ENCODE measurements around the gene OCA2.

Gene OCA2

DNA sequence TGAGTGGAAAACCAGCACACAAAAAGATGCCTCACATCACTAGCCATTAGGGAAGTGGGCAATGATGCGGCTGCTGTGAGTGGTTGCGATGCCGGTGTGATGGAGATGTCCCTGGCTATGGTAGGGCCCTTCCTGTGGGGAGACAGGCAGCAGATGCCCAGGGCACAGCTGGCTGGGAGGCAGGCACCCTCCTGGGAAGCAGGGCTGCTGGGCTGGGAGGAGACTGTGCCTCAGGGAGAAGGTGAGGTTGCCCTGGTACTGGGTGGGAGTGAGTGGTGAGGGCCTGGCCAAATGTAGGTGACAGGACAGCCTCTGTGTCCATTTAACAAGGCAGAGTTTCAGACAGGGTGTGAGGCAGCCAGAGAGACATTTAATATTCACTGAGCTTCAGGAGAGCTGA, 335.6 kb downstream of the OCA2 start:
- DNase-seq (ENCODE audit: low read depth), result no peak
- no peak overlapping the region for H3K4me3 ChIP-seq (ENCODE audit: low read depth, low read length)
- TF ChIP-seq MYC (IDR thresholded peaks at IDR 0.05; ENCODE audit: low read depth, low read length), result no peak
- TF ChIP-seq, protein P1, sequence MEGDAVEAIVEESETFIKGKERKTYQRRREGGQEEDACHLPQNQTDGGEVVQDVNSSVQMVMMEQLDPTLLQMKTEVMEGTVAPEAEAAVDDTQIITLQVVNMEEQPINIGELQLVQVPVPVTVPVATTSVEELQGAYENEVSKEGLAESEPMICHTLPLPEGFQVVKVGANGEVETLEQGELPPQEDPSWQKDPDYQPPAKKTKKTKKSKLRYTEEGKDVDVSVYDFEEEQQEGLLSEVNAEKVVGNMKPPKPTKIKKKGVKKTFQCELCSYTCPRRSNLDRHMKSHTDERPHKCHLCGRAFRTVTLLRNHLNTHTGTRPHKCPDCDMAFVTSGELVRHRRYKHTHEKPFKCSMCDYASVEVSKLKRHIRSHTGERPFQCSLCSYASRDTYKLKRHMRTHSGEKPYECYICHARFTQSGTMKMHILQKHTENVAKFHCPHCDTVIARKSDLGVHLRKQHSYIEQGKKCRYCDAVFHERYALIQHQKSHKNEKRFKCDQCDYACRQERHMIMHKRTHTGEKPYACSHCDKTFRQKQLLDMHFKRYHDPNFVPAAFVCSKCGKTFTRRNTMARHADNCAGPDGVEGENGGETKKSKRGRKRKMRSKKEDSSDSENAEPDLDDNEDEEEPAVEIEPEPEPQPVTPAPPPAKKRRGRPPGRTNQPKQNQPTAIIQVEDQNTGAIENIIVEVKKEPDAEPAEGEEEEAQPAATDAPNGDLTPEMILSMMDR (IDR thresholded peaks at IDR 0.05; ENCODE audit: low read depth, low read length), result no peak
- TF ChIP-seq, protein P2, sequence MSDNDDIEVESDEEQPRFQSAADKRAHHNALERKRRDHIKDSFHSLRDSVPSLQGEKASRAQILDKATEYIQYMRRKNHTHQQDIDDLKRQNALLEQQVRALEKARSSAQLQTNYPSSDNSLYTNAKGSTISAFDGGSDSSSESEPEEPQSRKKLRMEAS (IDR thresholded peaks at IDR 0.05; ENCODE audit: low read depth, low read length), result no peak
- no peak for TF ChIP-seq POLR2A (IDR thresholded peaks at IDR 0.05; ENCODE audit: extremely low read depth, insufficient read length)

DNA sequence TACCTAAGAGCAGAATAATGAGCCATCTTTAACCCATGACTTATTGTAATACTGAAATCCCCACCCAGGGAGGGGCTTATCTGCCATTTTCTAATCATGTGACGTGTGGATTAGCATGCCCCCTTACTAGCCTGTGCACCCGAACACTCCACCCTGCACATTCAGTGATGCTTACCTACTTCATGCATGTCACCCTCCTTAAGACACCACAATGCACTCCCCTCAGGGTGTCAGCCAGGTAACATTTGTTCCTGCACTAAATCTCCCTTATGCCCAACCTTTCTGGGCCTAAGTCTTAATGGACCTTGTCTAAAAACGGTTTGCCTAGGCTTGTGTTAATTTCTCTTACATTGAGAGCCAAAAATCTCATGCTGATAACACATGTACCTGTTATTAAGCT, 336.6 kb downstream of the OCA2 start:
- TF ChIP-seq, protein P2 (IDR thresholded peaks at IDR 0.05; ENCODE audit: low read depth, low read length), result no peak
- TF ChIP-seq POLR2A (IDR thresholded peaks at IDR 0.05; ENCODE audit: extremely low read depth, insufficient read length) (no peak), MYC (IDR thresholded peaks at IDR 0.05; ENCODE audit: low read depth, low read length) (no peak)
- TF ChIP-seq, protein P1 (IDR thresholded peaks at IDR 0.05; ENCODE audit: low read depth, low read length), result no peak
- DNase-seq (ENCODE audit: low read depth), result no peak
- H3K4me3 ChIP-seq (ENCODE audit: low read depth, low read length), result no peak overlapping the region

DNA sequence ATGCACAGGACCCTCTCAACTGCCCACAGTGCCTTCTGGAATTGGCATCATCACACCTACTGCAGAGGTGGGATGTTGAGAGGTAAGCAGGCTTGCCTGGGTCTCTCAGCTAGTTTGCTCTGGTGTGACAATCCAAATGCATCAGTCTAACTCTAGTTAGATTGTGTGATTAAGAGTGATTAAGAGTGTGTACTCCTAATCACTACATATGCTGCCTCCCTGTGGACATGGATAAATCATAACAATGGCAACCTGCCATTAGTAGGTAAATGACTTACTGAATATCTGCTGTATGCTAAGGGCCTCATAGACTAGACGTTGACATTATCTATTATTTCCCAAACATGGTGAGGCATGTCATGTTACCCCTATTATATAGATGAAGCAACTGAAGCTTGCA, 342.1 kb downstream of the OCA2 start:
- TF ChIP-seq MYC (IDR thresholded peaks at IDR 0.05; ENCODE audit: low read depth, low read length), result no peak
- TF ChIP-seq, protein P1 (IDR thresholded peaks at IDR 0.05; ENCODE audit: low read depth, low read length), result no peak
- TF ChIP-seq, protein P2 (IDR thresholded peaks at IDR 0.05; ENCODE audit: low read depth, low read length), result no peak
- no peak for TF ChIP-seq POLR2A (IDR thresholded peaks at IDR 0.05; ENCODE audit: extremely low read depth, insufficient read length)
- H3K4me3 ChIP-seq (ENCODE audit: low read depth, low read length), result no peak overlapping the region
- DNase-seq (ENCODE audit: low read depth), result no peak

DNA sequence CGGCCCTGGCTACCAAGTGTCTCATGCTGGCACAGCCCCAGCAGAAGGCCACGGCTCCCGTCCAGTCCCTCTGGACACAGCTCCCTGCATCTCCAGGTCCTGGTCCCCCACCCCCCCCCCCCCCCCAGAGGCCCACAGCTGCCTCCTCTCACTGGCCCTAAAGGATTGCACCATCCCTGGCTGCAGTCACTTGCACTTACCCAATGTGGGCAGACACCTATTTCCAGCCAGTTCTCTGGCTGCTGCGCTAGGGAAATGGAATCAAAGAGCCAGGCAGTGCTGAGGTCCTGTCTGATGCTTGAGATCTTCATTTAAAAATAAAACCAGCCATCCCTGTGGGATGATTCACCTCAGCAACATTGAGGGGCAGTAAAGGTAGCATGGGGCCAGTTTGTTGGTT, 346.4 kb downstream of the OCA2 start:
- TF ChIP-seq POLR2A (IDR thresholded peaks at IDR 0.05; ENCODE audit: extremely low read depth, insufficient read length) (no peak), MYC (IDR thresholded peaks at IDR 0.05; ENCODE audit: low read depth, low read length) (no peak)
- TF ChIP-seq, protein P2 (IDR thresholded peaks at IDR 0.05; ENCODE audit: low read depth, low read length), result no peak
- TF ChIP-seq, protein P1 (IDR thresholded peaks at IDR 0.05; ENCODE audit: low read depth, low read length), result no peak
- no peak for DNase-seq (ENCODE audit: low read depth)
- H3K4me3 ChIP-seq (ENCODE audit: low read depth, low read length), result no peak overlapping the region

DNA sequence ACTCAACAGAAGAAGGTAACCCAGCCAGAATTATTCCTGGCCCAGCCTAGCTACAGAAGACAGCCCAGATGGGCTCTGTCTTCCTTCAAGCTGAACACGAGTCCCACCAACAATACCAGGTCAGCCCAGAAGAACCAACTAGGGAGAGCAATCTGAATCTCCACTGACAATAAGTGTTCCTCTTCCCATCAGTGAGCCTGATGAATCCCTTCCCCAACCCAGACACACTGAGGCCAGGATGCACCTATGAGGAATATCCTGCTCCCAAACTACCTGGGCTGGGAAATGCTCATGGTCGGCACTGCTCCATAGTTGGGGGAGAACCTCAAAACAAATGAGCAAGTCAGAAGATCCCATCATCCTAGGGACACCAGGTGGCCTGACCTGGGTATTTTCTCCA, 351.1 kb downstream of the OCA2 start:
- no peak overlapping the region for H3K4me3 ChIP-seq (ENCODE audit: low read depth, low read length)
- TF ChIP-seq, protein P2 (IDR thresholded peaks at IDR 0.05; ENCODE audit: low read depth, low read length), result no peak
- no peak for TF ChIP-seq MYC (IDR thresholded peaks at IDR 0.05; ENCODE audit: low read depth, low read length)
- TF ChIP-seq, protein P1 (IDR thresholded peaks at IDR 0.05; ENCODE audit: low read depth, low read length), result no peak
- TF ChIP-seq POLR2A (IDR thresholded peaks at IDR 0.05; ENCODE audit: extremely low read depth, insufficient read length), result no peak
- DNase-seq (ENCODE audit: low read depth), result no peak

Data from NB4 (cell line).